Mesenchymal stem cell (in vitro differentiated cells and primary cell): Measurements from ENCODE around the gene METTL9.
"Not testable (repeated sequence)": the region's sequence is repeated elsewhere in the genome, so short reads cannot be mapped to it uniquely, and the experiment has no call there.

Source experiments
- DNase-seq: peaks from one replicate; pipeline ENCODE4 v3.0.0-alpha.2; 2013
- H2AFZ ChIP-seq: one replicate; pipeline ENCODE4 v1.6.1; 2013; ENCODE audit warnings: low read depth, mild to moderate bottlenecking, control low read depth, inconsistent platforms, low read length, moderate library complexity
- H2AK5ac ChIP-seq: 2 replicates; pipeline ENCODE4 v1.6.1; 2013; ENCODE audit warnings: low read length, moderate library complexity, mild to moderate bottlenecking, inconsistent platforms; ENCODE audit not compliant: severe bottlenecking
- H2BK120ac ChIP-seq: one replicate; pipeline ENCODE4 v1.6.1; 2013; ENCODE audit warnings: low read depth, mild to moderate bottlenecking, inconsistent platforms, low read length, moderate library complexity
- H2BK12ac ChIP-seq, 2 experiments: one replicate each; pipeline ENCODE4 v1.6.1; 2013; ENCODE audit warnings: inconsistent platforms in 2 of 2, low read length in 2 of 2, mild to moderate bottlenecking in 2 of 2, moderate library complexity in 2 of 2, control low read depth in 1 of 2
- H2BK15ac ChIP-seq: one replicate; pipeline ENCODE4 v1.6.1; 2013; ENCODE audit warnings: mild to moderate bottlenecking, low read depth, inconsistent platforms; ENCODE audit not compliant: poor library complexity, severe bottlenecking
- H2BK5ac ChIP-seq: 2 replicates; pipeline ENCODE4 v1.6.1; 2013; ENCODE audit warnings: low read depth, mild to moderate bottlenecking, low read length, control low read depth, inconsistent platforms; ENCODE audit not compliant: poor library complexity, severe bottlenecking
- H3K14ac ChIP-seq, 2 experiments: one replicate each; pipeline ENCODE4 v1.6.1; 2013; ENCODE audit warnings: inconsistent platforms in 2 of 2, low read length in 2 of 2, control low read depth in 1 of 2, mild to moderate bottlenecking in 1 of 2, moderate library complexity in 1 of 2
- H3K18ac ChIP-seq, 2 experiments: one replicate each; pipeline ENCODE4 v1.6.1; 2013; ENCODE audit warnings: inconsistent platforms in 2 of 2, low read length in 2 of 2, control low read depth in 1 of 2, low read depth in 1 of 2, mild to moderate bottlenecking in 1 of 2
- H3K23ac ChIP-seq, 2 experiments: one replicate each; pipeline ENCODE4 v1.6.1; 2013; ENCODE audit warnings: inconsistent platforms in 2 of 2, low read length in 2 of 2, mild to moderate bottlenecking in 2 of 2, moderate library complexity in 2 of 2, control low read depth in 1 of 2
- H3K27ac ChIP-seq: 2 replicates; pipeline ENCODE4 v1.5.1; 2013; ENCODE audit warnings: mild to moderate bottlenecking, moderate library complexity, low read length, control low read depth, inconsistent platforms; ENCODE audit not compliant: poor library complexity, severe bottlenecking
- H3K27me3 ChIP-seq, 2 experiments: 2 replicates each; pipeline versions ENCODE4 v1.6.1 to v1.7.0; 2013; ENCODE audit warnings: low read length in 2 of 2, mild to moderate bottlenecking in 2 of 2, moderate library complexity in 2 of 2, control low read depth in 1 of 2, inconsistent platforms in 1 of 2; ENCODE audit not compliant: control insufficient read depth in 1 of 2, insufficient read depth in 1 of 2
- H3K36me3 ChIP-seq, 2 experiments: 2 replicates each; pipeline versions ENCODE4 v1.6.1 to v1.7.0; 2013; ENCODE audit warnings: low read length in 2 of 2, control low read depth in 1 of 2, inconsistent platforms in 1 of 2, low read depth in 1 of 2, mild to moderate bottlenecking in 1 of 2; ENCODE audit not compliant: insufficient read depth in 2 of 2, control insufficient read depth in 1 of 2
- H3K4ac ChIP-seq, 2 experiments: one replicate each; pipeline ENCODE4 v1.6.1; 2013; ENCODE audit warnings: inconsistent platforms in 2 of 2, low read length in 2 of 2, mild to moderate bottlenecking in 2 of 2, moderate library complexity in 2 of 2, control low read depth in 1 of 2, low read depth in 1 of 2
- H3K4me1 ChIP-seq: 2 replicates; pipeline ENCODE4 v1.6.1; 2013; ENCODE audit warnings: low read depth, low read length, control low read depth; ENCODE audit not compliant: control insufficient read depth, insufficient read depth
- H3K4me2 ChIP-seq: 2 replicates; pipeline ENCODE4 v1.6.1; 2013; ENCODE audit warnings: low read length, mild to moderate bottlenecking, inconsistent platforms; ENCODE audit not compliant: poor library complexity, severe bottlenecking
- H3K4me3 ChIP-seq, 2 experiments: 2 replicates each; pipeline versions ENCODE4 v1.5.1 to v1.7.0; 2013; ENCODE audit warnings: low read length in 2 of 2, mild to moderate bottlenecking in 2 of 2, control low read depth in 1 of 2, low read depth in 1 of 2; ENCODE audit not compliant: insufficient read depth in 1 of 2
- H3K79me1 ChIP-seq: replicated peaks from 2 replicates; pipeline ENCODE4 v1.6.1; 2013; ENCODE audit warnings: mild to moderate bottlenecking, control low read depth, low read length, inconsistent platforms; ENCODE audit not compliant: poor library complexity, severe bottlenecking
- H3K9ac ChIP-seq: 2 replicates; pipeline ENCODE4 v1.7.0; 2013; ENCODE audit warnings: mild to moderate bottlenecking, low read length, moderate library complexity
- H3K9me3 ChIP-seq: 2 replicates; pipeline ENCODE4 v1.7.0; 2013; ENCODE audit warnings: mild to moderate bottlenecking, low read length; ENCODE audit not compliant: control insufficient read depth
- H4K8ac ChIP-seq: one replicate; pipeline ENCODE4 v1.6.1; 2013; ENCODE audit warnings: inconsistent platforms, mild to moderate bottlenecking, low read length, moderate library complexity
- H4K91ac ChIP-seq: one replicate; pipeline ENCODE4 v1.6.1; 2013; ENCODE audit warnings: mild to moderate bottlenecking, low read length, inconsistent platforms
- WGBS: methylation state at CpG from one replicate; pipeline ENCODE4 v1.1.7; 2013; ENCODE audit warnings: mixed read lengths; 5-methylcytosine and 5-hydroxymethylcytosine counted together

Gene METTL9

DNA sequence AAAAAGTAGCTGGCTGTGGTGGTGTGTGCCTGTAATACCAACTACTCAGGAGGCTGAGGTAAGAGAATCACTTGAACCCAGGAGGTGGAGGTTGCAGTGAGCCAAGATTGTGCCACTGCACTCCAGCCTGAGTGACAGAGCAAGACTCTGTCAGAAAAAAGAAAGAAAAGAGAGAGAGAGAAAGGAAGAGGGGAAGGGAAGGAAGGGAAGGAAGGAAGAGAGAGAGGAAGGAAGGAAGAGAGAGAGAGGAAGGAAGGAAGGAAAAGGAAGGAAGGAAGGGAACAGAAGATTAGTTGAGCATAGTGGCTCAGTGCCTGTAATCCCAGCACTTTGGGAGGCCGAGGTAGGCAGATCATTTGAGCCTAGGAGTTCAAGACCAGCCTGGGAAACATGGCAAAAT lies 35.0 kb upstream of the METTL9 start:
- peaks cover 7 to 13% of the 10 kb centered on the region in 2 experiments for H3K27me3 ChIP-seq
- WGBS: 75% methylated on average over 1 of the region's 1 CpG
- not testable (repeated sequence) for H4K91ac ChIP-seq

DNA sequence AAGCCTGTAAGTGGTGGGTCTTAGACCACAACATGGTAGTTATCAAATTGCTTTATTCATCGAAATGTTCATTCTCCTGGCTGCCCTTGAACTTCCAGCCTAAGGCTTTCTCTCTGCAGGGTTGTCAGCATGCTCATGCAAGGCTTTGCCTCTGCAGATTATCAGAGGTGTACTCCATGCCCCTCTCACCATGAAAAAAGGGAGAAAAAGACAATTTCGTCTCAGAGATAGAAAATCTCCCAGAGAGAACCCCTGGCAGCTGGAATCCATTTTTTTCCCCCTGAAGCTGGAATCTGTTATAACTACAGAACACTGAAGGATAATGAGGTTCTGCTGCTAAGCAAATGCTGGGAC lies 33.9 kb upstream of the METTL9 start:
- H4K91ac ChIP-seq: no peak overlapping the region
- no peak overlapping the region for H3K9ac ChIP-seq
- no peak for DNase-seq
- no peak overlapping the region for H2BK12ac ChIP-seq
- H2BK5ac ChIP-seq: no peak overlapping the region
- no peak overlapping the region for H3K4ac ChIP-seq
- no peak overlapping the region for H2BK15ac ChIP-seq
- no peaks in the 10 kb centered on the region for H3K79me1 ChIP-seq
- no peak overlapping the region for H3K14ac ChIP-seq
- no peak overlapping the region for H3K23ac ChIP-seq
- no peak overlapping the region for H3K4me3 ChIP-seq
- H3K18ac ChIP-seq: no peak overlapping the region
- H3K4me2 ChIP-seq: no peak overlapping the region
- no peak overlapping the region for H4K8ac ChIP-seq
- H3K4me1 ChIP-seq: no peaks in the 10 kb centered on the region
- no peaks in the 10 kb centered on the region for H3K9me3 ChIP-seq
- no peak overlapping the region for H3K27ac ChIP-seq
- no peak overlapping the region for H2BK120ac ChIP-seq
- no peak overlapping the region for H2AFZ ChIP-seq
- no peaks in the 10 kb centered on the region for H3K36me3 ChIP-seq
- WGBS: 86% methylated on average over 1 of the region's 2 CpGs
- peaks cover 7 to 13% of the 10 kb centered on the region in 2 experiments for H3K27me3 ChIP-seq
- H2AK5ac ChIP-seq: no peak overlapping the region

More for the DNA sequence above, 35.0 kb upstream of the METTL9 start:
- H2BK15ac ChIP-seq, H4K8ac ChIP-seq, H3K27ac ChIP-seq, H3K4me1 ChIP-seq, H3K9me3 ChIP-seq, H3K4me3 ChIP-seq, H2BK12ac ChIP-seq, H3K9ac ChIP-seq, H3K18ac ChIP-seq, H3K23ac ChIP-seq, H2AFZ ChIP-seq, H3K4me2 ChIP-seq, H2BK5ac ChIP-seq, DNase-seq, H3K14ac ChIP-seq, H2BK120ac ChIP-seq, H3K36me3 ChIP-seq, H3K4ac ChIP-seq, H3K79me1 ChIP-seq, H2AK5ac ChIP-seq: not testable (repeated sequence)

- Histone ChIP-seq H2BK120ac (no peak overlapping the region), H2BK15ac (no peak overlapping the region), H3K4me1 (no peaks in the 10 kb centered on the region), H3K14ac (no peak overlapping the region), H3K23ac (no peak overlapping the region), H4K91ac (no peak overlapping the region), H3K9me3 (no peaks in the 10 kb centered on the region), H3K27ac (no peak overlapping the region), H2BK5ac (no peak overlapping the region), H3K4me3 (no peak overlapping the region), H2BK12ac (no peak overlapping the region), H3K36me3 (no peaks in the 10 kb centered on the region), H3K4me2 (no peak overlapping the region), H3K9ac (no peak overlapping the region), H2AFZ (no peak overlapping the region), H3K4ac (no peak overlapping the region), H3K27me3 (peaks cover 7 to 13% of the 10 kb centered on the region in 2 experiments), H3K18ac (no peak overlapping the region), H4K8ac (no peak overlapping the region), H2AK5ac (no peak overlapping the region), H3K79me1 (no peaks in the 10 kb centered on the region)
- WGBS: 85% methylated on average over 13 of the region's 13 CpGs
- no peak for DNase-seq
These were observed 33.3 kb upstream of the METTL9 start for GRCh38 chr16:21565861-21566669.

DNA sequence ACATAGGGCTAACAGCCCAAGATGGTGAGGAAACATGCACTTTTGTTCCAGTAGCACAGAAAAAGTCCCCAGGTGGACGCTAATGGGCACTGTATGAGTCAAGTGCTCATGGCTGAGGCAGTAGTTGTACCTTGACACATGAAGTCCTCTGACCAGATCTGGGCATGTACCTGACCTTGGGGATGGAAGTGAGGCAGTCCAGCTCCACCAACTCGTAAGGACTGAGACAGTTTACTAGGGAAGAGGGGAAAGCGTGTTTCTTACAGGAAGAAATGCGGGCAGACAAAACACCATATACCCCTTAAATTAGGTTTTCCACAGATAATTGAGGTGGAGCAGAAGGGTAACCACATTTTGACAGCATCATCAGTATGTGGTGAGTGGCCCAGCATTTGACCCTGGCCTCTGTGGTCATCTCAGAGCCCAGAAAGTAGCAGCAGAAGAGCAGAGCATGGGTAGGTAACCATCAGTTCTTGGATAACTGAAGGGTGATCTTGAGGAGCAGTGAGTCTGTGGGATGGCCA lies 32.4 kb upstream of the METTL9 start:
- Histone ChIP-seq H3K14ac (no peak overlapping the region), H4K91ac (no peak overlapping the region), H3K23ac (no peak overlapping the region), H2BK5ac (no peak overlapping the region), H2BK120ac (no peak overlapping the region), H2BK12ac (no peak overlapping the region), H2BK15ac (no peak overlapping the region), H3K4me1 (no peaks in the 10 kb centered on the region), H3K36me3 (no peaks in the 10 kb centered on the region), H2AFZ (no peak overlapping the region), H4K8ac (no peak overlapping the region), H3K18ac (no peak overlapping the region), H3K4me2 (no peak overlapping the region), H3K9me3 (no peaks in the 10 kb centered on the region), H2AK5ac (no peak overlapping the region), H3K27ac (no peak overlapping the region), H3K79me1 (no peaks in the 10 kb centered on the region), H3K9ac (no peak overlapping the region), H3K27me3 (peaks cover 7 to 13% of the 10 kb centered on the region in 2 experiments), H3K4ac (no peak overlapping the region), H3K4me3 (no peak overlapping the region)
- DNase-seq: no peak
- 93% methylated on average over 3 of the region's 4 CpGs for WGBS
